Ascending aorta (tissue), 2 donors: ENCODE data around the gene SPESP1. TPM values are rescaled to one million over a fixed set of nuclear protein-coding genes. Genes with fewer than 3 reads are reported as not detected.

ENCODE experiments used
- DNase-seq, 2 donors: peaks; one replicate each; pipeline ENCODE4 v3.0.0-alpha.2; 2019; ENCODE audit warnings: low spot score in 2 of 2
- H3K27ac ChIP-seq, 2 donors: fragments of 200-600 bp; sonication (generic); one replicate each; pipeline ENCODE4 v1.5.1; 2016 to 2017; ENCODE audit warnings: mild to moderate bottlenecking in 1 of 2
- H3K27me3 ChIP-seq: fragments of 200-600 bp; sonication (generic); one replicate; pipeline ENCODE4 v1.5.1; 2017
- H3K36me3 ChIP-seq, 2 donors: fragments of 200-600 bp; sonication (generic); one replicate each; pipeline ENCODE4 v1.5.1; 2016
- H3K4me1 ChIP-seq, 2 donors: fragments of 200-600 bp; sonication (generic); one replicate each; pipeline ENCODE4 v1.5.1; 2016 to 2017; ENCODE audit warnings: mild to moderate bottlenecking in 1 of 2
- H3K4me3 ChIP-seq, 2 donors: fragments of 200-600 bp; sonication (generic); one replicate each; pipeline ENCODE4 v1.5.1; 2016 to 2017; ENCODE audit warnings: mild to moderate bottlenecking in 1 of 2
- H3K9me3 ChIP-seq, 2 donors: fragments of 200-600 bp; sonication (generic); one replicate each; pipeline ENCODE4 v1.5.1; 2016
- intact Hi-C: fragments of 100-400 bp; cut with DNase I; formaldehyde crosslinking; loops from one replicate; pipeline ENCODE4 v1.15.1; 2023
- total RNA-seq: library from RNA; depleted of rRNA; stranded (reverse); fragments of >200 nt; gene quantifications from one replicate; pipeline ENCODE4 v1.1.0, GENCODE V29; 2016
- TF ChIP-seq, protein P1 (sequence below), 3 experiments: fragments of 200-600 bp in 2 of 3; fragments of 450-650 bp in 1 of 3; sonication (generic) in 2 of 3; IDR thresholded peaks; one replicate each; pipeline ENCODE4 v1.5.1; 2016 to 2019; ENCODE audit warnings: antibody characterized with exemption in 3 of 3, mild to moderate bottlenecking in 1 of 3, moderate library complexity in 1 of 3

Gene SPESP1
- total RNA-seq, 1 donor from 2014 or later: 6.1 TPM

DNA sequence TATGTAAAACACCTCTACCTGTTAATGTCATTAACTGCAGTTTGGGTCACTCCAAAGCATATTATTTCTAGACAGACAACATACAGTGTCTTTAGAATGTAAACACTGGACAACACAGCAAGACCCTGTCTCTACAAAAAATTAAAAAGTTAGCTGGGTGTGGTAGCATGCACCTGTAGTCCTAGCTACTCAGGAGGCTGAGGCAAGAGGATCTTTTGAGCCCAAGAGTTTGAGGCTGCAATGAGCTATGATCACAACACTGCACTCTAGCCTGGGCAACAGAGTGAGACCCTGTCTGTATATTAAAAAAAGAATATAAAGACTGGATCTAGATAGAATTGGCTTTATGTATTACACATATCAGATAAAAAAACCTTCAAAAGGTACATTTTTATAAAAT lies 20.0 kb upstream of the SPESP1 start:
- intact Hi-C loops: no loop called here
- no peaks in the 10 kb centered on the region for H3K4me1 ChIP-seq
- no peaks in the 10 kb centered on the region for H3K27me3 ChIP-seq
- no peaks in the 10 kb centered on the region for H3K36me3 ChIP-seq
- DNase-seq: no peak
- H3K27ac ChIP-seq: no peak overlapping the region
- H3K4me3 ChIP-seq: no peak overlapping the region
- H3K9me3 ChIP-seq: no peaks in the 10 kb centered on the region
- TF ChIP-seq, protein P1, sequence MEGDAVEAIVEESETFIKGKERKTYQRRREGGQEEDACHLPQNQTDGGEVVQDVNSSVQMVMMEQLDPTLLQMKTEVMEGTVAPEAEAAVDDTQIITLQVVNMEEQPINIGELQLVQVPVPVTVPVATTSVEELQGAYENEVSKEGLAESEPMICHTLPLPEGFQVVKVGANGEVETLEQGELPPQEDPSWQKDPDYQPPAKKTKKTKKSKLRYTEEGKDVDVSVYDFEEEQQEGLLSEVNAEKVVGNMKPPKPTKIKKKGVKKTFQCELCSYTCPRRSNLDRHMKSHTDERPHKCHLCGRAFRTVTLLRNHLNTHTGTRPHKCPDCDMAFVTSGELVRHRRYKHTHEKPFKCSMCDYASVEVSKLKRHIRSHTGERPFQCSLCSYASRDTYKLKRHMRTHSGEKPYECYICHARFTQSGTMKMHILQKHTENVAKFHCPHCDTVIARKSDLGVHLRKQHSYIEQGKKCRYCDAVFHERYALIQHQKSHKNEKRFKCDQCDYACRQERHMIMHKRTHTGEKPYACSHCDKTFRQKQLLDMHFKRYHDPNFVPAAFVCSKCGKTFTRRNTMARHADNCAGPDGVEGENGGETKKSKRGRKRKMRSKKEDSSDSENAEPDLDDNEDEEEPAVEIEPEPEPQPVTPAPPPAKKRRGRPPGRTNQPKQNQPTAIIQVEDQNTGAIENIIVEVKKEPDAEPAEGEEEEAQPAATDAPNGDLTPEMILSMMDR (IDR thresholded peaks at IDR 0.05): no peak

DNA sequence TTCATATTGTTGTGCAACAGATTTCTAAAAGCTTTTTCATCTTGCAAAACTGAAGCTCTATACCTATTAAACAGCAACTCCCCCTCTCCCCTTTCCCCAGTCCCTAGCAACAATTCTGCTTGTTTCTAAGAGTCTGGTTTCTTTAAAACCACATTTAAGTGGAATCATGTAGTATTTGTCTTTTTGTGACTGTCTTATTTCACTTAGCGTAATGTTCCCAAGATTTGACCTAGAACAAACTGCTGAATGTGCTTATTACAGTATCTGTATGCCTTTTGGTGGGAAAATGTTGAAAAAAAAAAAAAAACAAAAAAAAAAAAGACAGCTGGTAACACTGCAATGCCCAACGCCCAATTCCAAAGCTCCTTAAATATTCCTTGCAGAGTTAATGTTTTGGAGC lies 19.5 kb upstream of the SPESP1 start:
- no peak overlapping the region for H3K27ac ChIP-seq
- H3K27me3 ChIP-seq: no peaks in the 10 kb centered on the region
- H3K36me3 ChIP-seq: no peaks in the 10 kb centered on the region
- DNase-seq: no peak
- no peaks in the 10 kb centered on the region for H3K4me1 ChIP-seq
- TF ChIP-seq, protein P1 (IDR thresholded peaks at IDR 0.05): no peak
- no peak overlapping the region for H3K4me3 ChIP-seq
- intact Hi-C loops: no loop called here
- no peaks in the 10 kb centered on the region for H3K9me3 ChIP-seq

GRCh38 chr15:68921926-68922325 lies 8.4 kb upstream of the SPESP1 start:
- Histone ChIP-seq H3K27ac (no peak overlapping the region), H3K9me3 (no peaks in the 10 kb centered on the region), H3K4me1 (no peaks in the 10 kb centered on the region), H3K27me3 (no peaks in the 10 kb centered on the region), H3K4me3 (no peak overlapping the region), H3K36me3 (no peaks in the 10 kb centered on the region)
- intact Hi-C loops: no loop called here
- TF ChIP-seq, protein P1 (IDR thresholded peaks at IDR 0.05): no peak
- no peak for DNase-seq

- H3K36me3 ChIP-seq: no peaks in the 10 kb centered on the region
- TF ChIP-seq, protein P1 (IDR thresholded peaks at IDR 0.05): peak; percentile 51 to 80 (median 71)
- no peaks in the 10 kb centered on the region for H3K27me3 ChIP-seq
- peak in 1 of 2 donors; percentile 86 for DNase-seq
- intact Hi-C loops: loop anchor here (5.0 kb wide), 1 partner anchor 368 kb away; no protein-coding TSS in a partner anchor
- H3K4me3 ChIP-seq: no peak overlapping the region
- H3K9me3 ChIP-seq: no peaks in the 10 kb centered on the region
- H3K4me1 ChIP-seq: no peaks in the 10 kb centered on the region
- H3K27ac ChIP-seq: no peak overlapping the region
Observed at GRCh38 chr15:68924866-68925560, 5.3 kb upstream of the SPESP1 start.

GRCh38 chr15:68933001-68933400 lies 2.7 kb downstream of the SPESP1 start:
- Histone ChIP-seq H3K4me3 (no peak overlapping the region), H3K27me3 (no peaks in the 10 kb centered on the region), H3K4me1 (no peaks in the 10 kb centered on the region), H3K9me3 (no peaks in the 10 kb centered on the region), H3K27ac (no peak overlapping the region), H3K36me3 (no peaks in the 10 kb centered on the region)
- no peak for DNase-seq
- TF ChIP-seq, protein P1 (IDR thresholded peaks at IDR 0.05): no peak
- intact Hi-C loops: no loop called here
